Stimulated activated CD4-positive, alpha-beta T cell treated with anti-CD3 and anti-CD28 coated beads, Interleukin-4, amount 100 ng/mL, for 48 hours (primary cell): ENCODE measurements around the gene FAM229B.
"Not testable (repeated sequence)": the region's sequence is repeated elsewhere in the genome, so short reads cannot be mapped to it uniquely, and the experiment has no call there.

Experiments used
- DNase-seq, 2 donors: peaks; one replicate each; pipeline ENCODE4 v3.0.0-alpha.2; 2020; ENCODE audit warnings: low read depth in 2 of 2

The FAM229B gene, protein sequence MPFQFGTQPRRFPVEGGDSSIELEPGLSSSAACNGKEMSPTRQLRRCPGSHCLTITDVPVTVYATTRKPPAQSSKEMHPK

DNA sequence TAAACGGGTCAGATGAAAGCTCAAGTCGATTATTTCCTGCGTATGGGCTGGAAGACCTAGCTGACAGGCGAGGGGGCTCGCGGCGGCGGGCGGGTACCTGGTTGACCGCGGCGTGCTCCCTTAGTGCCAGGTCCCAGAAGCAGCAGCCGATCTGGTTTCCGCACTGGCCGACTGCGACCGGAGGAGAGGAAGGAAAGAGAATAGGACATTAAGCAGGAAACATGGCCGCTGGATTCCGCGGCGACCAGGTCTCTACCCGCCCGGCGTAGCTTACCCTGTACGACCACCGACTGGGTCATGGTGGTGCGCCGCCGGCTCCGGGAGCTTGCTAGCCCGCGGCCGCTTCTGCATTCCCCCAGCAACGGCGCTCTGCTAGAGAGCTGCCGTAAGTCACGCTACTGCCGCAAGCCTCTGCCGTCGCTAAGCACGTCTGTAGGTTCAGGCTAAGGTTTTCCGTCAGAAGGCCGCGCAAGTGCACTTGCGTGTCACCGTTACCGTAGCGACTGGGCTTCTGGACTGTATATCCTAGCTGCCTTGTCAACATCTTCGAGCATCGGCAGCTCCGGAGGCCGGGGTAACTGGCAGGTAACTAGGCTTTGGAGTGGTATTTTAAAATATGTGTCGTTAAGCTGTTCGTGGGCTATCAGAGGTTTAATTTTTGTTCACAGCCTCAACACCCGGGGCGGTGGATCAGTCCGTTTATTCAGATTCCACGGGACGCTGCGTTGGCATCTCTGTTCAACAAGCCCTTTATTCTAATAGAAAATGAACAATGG lies at the start of gene FAM229B, which contains the start of gene TUBE1:
Gene FAM229B, plus strand, starts transcription at position 456 of the 776 bp plus-strand sequence. CDS start 11,693 bp downstream, outside the sequence.
Gene TUBE1, minus strand, starts transcription at position 347 of the 776 bp plus-strand sequence. Its CDS starts 48 bp downstream, at position 299.
- DNase-seq: peak; percentile 76 to 87

DNA sequence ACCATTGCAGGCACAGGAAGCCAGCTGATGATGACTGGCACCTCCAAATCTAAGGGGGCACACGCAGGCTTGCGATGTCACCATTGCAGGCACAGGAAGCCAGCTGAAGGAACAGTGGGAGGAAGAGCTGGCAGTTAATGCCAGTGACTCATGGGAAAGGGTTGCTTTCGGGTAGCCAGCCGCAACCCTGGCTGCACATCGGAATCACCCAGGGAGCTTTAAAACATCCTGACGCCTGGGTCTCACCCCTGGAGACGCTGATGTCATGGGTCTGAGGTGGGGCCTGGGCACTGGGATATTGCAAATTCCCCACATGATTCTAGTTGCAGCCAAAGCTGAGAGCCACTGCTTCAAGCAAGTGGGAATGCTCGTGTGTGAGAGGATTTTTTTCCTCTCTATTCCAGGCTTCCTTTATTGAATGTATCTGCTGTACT lies 49.6 kb upstream of the FAM229B start:
- no peak for DNase-seq

DNA sequence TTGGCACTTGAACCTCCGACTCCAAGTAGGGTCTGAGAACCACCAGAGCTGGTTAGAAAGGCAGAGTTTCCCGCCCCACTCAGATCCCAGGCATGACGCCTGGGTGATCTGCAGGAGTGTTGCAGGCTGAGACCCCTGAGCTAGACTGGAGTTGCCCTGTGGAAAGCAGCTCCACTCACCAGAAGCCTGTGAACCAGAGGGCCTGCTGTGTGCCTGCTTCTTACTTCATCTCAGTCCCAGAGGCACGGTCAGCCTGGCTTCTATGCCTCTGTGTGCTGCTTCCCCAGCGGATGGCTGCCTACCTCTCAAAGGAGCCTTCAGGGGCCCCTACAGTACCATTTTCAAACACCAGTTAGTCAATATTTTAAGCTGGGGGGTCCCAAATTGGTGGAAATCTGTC lies 49.1 kb upstream of the FAM229B start:
- no peak for DNase-seq

DNA sequence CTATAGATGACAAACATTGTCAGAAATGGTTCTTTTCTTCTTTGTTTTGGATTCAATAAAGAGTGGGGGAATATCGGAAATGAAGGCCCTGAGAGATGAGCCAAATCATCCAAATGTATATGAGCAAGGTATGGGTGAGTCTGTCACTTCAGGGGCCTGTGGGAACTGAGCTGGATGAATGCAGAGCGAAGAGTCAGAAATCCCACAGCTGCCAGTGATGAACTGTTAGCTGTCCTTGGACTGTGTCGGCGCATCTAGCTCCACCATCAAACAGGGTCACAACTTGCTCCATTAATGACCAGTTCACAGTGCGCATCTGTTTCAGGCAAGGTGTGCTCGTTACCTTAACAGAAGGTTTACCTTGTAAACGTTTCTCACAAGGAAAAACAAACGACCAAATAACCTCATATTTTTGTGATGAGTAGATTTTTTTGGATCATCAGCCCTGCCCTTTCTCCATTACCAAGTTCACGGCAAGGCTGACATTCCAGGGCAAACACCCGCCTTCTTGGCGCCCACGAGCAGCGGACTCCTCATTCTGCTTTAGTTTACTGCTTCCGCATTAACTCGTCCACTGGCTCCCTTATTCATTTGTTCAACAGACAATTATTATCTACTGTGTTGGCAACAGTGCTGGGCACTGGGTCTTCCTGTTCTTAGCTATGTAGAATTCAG lies 48.5 kb upstream of the FAM229B start:
- DNase-seq: no peak

DNA sequence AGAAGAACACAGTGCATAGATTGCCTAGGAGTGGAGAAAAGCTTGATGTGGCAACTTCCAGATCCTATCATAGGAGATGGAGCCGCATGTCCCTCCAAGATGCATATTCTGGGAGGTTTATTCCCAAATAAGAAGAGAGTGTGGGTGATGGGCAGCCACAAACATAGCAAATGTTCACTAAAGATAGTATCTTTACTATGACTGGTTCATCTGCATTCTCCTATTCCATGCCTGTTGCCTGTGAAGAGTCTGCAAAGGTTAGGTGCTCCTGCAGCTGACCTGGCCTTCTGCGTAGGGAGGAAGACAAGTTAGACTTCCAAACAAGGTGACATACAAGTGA lies 48.0 kb upstream of the FAM229B start:
- no peak for DNase-seq

DNA sequence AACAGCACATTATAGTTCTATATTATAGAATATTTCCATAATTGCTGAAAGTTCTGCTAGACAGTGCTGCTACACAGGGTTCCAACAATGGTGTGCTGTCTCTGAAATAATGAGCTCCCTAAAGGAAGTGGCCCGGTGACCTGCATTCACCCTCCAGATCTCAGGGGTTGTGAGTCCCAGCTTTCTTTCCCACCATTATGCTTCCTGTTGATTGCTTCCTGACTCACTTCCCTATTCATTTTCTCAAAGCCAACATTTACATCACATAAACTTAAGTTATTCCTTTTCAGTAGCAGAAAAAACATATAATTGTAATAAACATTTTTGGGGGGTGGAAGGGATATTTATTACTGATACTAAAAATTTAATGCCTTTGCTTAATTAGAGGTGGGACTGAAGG lies 46.4 kb upstream of the FAM229B start:
- no peak for DNase-seq

DNA sequence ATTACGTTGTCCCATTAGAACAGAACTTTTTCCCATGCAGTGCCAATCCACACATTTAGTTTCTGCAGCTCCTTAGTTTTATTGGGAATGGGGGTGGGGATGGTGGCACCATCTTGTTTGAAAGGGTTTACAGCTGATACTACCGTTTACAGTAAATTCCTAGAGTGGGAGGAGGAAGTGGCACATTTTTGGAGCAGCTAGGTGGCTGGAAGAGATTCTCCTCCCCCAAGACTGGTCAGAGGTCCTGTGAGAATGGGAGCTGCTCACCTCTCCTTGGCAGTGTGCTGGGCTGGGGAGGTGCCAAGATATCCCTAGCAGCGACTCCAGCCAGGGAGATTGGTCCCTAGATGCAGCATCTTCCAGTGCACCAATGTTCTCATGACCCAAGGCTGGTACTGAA lies 45.9 kb upstream of the FAM229B start:
- no peak for DNase-seq

DNA sequence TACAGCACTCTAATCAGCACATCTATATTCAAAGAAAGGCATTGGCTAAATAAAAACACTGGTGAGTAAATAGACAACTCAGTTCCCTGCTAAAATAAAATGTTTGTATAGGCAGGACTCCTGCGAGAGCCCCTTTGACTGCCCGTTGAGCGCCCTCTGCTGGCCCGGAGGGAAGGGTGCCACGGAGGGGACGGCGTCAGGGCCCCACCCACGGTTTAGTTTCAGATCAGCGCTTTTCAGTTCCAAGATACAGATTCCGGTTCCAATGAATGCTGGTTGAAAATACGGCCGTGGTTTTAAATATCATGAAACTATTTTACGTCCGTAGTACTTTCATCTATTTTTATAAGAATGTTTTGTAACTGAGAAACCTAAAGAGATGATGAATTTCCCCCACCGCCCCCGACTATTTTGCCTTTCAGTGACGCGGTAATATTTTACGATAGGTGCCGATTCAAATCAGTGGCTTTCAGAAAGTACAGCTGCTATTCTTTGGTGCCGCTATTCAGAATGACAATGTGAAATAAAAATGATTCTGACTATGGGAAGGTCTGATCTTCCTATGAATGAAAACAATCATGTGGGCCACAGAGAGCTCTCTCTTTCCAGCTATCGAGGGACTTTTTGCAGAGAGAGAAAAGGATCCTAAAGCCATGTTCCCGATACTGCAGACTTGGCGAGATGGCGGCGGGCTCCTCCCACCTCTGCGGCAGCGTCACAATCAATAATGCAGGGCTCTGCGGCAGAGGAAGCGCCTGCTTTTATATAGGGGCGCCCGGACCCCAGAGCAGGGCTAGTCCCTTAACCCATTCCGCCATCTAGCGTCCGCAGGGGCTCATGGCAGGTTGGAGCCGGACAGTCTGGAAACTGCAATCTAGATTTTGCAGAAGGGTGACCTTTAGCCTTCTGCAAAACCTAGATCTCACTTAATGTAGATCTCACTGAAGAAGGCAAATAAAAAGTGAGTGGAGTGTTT lies 44.1 kb upstream of the FAM229B start:
- DNase-seq: peak; percentile 87 to 94

DNA sequence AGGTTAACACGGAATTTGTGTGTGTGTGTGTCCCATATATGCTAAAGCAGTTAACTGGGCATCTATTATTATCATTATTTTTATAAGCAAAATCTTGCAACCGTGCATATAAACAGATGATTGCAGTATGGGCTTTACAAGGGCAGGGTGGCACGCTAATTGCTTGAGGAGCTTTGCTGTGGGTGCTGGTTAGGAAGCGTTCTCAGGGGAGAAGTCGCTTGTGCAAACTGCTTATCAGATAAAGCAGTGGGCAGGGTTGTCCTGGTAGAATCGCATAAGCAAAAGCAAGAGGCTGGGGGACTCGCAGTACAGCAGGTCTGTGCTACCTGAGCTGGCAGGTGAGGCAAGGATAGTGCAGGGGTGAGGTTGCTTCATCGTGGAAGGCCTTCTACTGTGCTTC lies 43.2 kb upstream of the FAM229B start:
- no peak for DNase-seq

DNA sequence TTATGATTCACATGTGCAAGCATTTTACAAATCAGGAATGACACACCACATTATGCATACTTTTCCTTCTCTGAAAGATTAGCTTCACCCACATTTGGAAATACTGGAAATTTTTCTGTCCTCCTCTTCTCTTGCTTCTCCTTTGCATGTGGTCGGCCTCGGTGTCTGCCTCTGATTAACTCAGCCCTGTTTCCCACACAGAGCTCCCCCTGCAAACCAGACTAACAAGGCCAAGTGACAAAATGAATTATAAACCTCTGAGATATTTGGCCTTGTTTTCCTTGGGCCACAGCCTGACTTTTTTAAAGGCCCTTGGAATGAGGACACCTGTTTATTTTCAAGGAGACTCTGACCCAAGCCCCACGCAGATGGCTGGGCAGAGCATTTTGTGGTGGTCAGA lies 42.5 kb upstream of the FAM229B start:
- DNase-seq: no peak

DNA sequence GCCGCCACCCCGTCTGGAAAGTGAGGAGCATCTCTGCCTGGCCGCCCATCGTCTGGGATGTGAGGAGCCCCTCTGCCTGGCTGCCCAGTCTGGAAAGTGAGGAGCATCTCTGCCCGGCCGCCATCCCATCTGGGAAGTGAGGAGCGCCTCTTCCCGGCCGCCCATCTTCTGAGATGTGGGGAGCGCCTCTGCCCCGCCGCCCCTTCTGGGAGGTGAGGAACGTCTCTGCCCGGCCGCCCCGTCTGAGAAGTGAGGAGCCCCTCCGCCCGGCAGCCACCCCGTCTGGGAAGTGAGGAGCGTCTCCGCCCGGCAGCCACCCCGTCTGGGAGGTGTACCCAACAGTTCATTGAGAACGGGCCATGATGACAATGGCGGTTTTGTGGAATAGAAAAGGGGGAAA lies 39.9 kb upstream of the FAM229B start:
- not testable (repeated sequence) for DNase-seq

DNA sequence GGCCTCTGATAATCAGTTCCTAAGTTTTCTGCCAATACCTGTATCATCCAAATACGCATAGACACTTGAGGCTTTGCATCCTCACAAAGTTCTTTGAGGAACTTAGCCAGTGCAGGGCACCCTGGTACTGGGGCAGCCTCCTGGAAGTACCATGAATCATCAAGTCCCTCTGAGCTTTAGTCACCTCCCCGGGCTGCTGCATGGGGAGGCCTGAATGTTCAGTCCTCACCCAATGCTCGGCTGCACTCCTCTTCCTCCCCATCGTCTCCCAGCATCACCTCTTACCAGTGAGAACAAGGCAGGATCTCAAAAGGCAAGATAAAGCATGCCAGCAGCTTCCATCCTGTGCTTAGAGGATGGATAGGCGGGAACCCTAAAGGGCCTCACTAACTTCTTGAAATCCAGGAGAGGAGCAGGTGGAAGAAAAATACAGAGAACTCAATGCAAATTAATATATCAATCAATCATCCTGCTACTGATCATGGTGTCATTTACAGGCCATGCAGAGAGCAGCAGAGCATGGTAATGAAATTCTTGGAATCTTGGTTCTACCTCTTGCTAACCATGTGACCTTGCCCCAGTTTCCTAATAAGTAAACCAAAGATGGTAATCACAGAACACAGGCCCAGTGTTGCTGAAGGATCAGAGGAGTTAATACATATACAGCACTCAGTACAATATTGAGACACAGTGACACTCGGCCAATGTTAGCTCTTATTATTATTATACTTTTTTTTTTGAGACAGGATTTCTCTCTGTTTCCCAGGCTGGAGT lies 38.2 kb upstream of the FAM229B start:
- no peak for DNase-seq

DNA sequence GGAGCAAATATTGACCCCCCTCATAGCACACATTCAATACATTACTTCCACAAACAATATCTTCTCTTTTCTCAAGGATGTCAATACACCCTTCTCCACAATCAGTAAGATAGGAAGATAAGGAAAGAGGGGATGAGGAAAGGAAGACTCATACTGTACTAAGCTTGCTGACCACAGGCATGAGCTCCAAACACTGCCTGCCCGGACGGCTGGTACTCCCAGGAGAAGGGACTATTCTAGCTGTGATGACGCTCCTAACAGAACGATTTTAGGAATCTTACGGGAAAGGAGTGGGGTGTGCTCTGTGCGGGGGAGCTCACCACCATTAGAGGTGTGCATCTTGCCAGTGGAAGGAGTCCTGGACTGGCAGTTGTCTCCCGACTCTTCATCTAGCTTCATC lies 37.4 kb upstream of the FAM229B start:
- no peak for DNase-seq

DNA sequence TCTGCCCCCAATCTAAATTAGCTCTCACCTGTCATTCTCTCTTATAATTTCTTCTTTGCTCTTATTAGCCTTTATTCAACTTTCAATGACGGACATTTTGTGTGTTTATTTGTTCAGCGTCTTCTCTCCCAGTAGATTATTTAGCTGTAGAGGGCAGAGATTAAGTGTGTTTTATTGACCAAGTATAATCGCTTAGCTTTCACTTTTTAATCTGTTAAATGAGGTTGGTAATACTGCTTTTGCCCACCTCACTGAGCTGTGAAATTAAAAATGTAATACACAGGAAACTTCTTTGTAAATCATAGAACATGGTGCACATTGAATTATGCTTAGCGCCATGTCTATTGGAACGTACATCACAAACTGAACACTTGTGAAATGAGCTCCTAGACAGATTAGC lies 37.0 kb upstream of the FAM229B start:
- DNase-seq: no peak

DNA sequence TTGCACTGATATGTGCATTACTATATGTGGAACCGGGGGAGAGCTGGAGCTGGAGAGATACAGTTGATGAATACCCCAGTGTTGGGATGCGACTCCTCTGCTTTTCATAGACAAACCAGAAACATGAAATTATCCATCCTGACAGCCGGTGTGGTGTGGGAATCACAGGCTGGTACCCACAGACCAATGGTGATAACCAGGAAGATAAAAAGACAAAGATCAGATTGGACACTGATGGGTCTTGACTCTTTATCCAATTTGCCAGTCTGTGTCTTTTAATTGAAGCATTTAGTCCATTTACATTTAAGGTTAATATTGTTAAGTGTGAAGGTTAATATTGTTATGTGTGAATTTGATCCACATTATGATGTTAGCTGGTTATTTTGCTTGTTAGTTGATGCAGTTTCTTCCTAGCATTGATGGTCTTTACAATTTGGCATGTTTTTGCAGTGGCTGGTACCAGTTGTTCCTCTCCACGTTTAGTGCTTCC lies 36.1 kb upstream of the FAM229B start:
- not testable (repeated sequence) for DNase-seq

DNA sequence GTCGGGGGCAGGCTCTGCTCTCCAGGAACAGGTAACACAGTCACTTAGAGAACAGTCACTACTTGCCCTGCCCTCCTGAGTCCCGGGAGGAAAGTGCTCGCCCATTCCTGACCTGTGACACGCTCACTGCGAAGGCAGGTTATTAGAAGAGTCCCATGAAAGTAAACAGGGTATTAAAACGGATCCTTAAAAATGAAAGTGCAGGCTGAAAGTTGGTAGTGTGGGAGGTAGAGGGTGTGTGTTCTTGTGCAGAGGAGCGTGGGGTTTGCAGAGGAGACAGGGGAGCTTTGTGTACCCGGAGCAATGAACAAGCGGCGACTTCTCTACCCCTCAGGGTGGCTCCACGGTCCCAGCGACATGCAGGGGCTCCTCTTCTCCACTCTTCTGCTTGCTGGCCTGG lies 33.4 kb upstream of the FAM229B start, which contains the start of gene CCN6:
Gene CCN6, plus strand, starts transcription at position 104 of the 400 bp plus-strand sequence. Its CDS starts 254 bp downstream, at position 358.
- no peak for DNase-seq

DNA sequence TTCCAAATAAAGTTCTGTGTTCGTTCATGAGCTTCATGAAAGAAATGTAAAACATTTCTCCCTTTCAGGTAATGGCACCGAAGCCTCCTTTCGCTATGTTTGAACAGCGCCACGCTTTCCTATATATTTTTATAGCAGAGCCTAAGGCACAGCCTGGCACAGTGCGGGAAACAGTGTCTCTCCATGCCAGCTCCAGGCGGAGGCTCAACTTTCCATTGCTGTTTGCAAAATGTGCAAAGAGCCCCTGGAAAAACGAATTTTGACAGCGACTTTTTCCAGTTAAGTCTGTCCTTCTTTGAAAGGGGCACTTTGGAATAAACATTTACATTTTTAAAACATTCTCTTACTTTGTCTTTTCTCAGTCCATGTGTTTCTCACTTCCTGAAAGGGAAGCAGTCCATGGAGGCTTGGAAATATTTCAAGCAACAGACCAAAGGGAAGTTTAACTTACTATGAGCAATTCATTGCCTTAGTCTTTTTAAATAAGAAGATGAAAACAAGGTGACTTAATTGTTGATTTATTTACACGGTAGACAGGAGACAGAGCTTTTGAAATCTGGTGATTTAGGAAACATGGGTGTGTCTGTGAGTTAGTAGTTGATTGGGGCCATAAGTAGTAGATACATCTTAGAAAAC lies 32.7 kb upstream of the FAM229B start:
- no peak for DNase-seq

DNA sequence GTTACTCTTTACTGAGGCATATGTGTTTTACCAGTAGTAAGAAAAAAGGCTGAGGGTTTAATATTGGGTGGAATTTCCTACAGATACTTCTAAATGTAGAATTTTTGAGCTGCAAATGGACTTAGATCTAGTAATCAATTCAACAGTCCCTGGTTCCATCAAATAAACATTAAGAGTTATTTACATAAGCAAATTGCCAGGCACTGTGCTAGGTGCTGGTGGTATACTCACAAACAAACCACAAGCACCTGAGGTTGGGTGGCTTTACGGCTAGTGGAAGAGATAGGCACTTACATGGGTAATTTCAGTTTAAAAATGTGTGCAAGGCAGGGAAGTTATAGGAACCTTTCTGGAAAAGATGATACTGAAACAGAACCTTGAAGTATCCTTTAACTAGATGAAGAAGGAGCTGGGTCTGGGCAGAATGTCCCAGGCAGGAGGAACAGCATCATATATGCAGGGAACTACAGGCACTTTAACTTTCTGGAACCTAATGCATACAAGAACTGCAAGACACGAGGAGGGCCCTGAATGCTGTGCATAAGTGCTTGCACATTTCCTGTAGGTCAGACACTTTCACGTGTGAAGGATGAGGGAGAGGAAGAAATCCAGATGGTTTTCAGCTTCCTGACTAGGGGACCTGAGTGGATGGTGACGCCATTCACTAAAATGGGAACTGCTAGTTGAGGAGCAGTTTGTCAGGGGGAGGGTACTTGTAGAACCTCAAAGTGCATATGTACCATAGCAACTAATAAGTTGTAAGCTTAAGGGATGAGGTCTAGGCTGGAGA lies 29.0 kb upstream of the FAM229B start:
- DNase-seq: no peak

DNA sequence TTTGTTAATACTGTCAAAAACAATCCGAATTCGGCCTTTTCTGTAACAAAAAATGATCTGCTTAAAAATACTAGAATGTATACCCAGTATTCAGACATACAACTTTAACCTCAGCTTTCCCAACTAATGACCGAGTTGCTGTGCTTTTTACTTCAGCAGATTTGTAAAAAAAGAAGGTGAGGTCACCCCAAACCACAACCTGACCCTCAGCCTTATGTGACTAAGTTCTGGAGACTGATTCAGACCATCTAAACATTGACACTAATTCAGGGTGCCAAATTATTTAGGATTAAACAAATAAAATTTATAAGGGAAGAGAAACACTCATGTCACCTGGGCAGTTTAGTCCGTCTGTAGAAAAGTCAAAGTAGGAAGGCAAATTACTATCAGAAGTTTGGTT lies 25.8 kb upstream of the FAM229B start:
- DNase-seq: no peak

DNA sequence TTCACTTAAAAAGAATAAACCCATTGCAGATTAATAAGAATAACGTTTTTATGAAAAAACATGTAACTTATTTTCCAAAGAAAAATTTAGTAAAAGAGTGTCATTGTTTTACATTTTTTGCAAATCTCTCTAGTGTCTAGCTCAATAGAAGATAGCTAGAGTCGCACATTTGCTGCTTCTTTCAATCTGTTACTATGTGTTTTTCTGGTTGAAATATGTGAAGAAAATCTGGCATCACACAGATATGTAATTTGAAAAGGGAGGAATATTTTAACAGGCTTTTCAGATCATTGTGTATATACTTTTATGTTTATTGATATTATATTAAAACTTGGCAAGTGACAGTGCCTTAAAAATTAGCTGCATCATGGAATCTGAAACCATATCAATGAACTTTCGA lies 24.4 kb upstream of the FAM229B start:
- no peak for DNase-seq
